Adipose tissue (tissue), 3 donors: ENCODE measurements around the gene TAS2R9. TPM values are rescaled to one million over a fixed set of nuclear protein-coding genes. Genes with fewer than 3 reads are reported as not detected.

Experiments used
- H3K27ac ChIP-seq: one replicate; pipeline ENCODE4 v1.5.1; 2013; ENCODE audit warnings: low read depth, low read length
- WGBS, 3 donors: extraction: QIAGEN DNeasy Blood & Tissue Kit; methylation state at CpG; one replicate each; pipeline ENCODE4 v1.1.7; 2013; 5-methylcytosine and 5-hydroxymethylcytosine counted together
- polyA plus RNA-seq, 3 donors: library from polyadenylated mRNA; stranded (reverse); fragments of 200-250 nt; gene quantifications; one replicate each; pipeline ENCODE4 v1.2.3, GENCODE V29; 2013
- donor health status: healthy with polysubstance abuse.
- donor health status: Bipolar disorder and iron deficiency.
- donor health status: healthy.

The TAS2R9 gene
- polyA plus RNA-seq, 3 donors = 0.90 TPM; not detected in 2

DNA sequence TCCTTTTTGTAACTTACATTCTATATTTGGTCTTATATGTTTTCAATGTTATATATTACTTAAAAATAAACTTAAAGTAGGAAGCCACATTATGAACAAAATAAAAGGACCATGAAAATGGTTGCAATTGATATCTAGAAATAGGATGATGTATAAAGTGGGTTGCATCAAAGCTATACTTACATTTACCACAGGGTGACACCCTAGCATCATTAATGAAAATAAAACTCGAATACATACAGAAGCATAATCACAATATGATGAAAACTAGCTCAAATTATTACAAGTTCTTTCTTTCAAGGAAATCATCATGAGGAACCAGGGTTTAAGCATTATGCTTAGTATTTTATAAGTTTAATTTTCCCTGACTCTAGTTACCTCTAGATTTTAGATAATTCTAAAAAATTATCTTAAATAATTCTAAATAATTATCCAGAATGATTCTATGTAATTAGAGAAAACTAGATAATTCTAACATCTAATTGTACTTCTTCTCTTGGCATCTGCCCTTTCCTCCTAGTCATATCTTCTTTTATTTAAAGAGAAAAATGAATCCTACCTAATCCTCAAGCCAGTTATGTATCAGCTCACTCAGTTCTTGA is 38.7 kb downstream of the TAS2R9 start:
- H3K27ac ChIP-seq = no peak overlapping the region
- WGBS, 3 donors = 0% methylated on average over 1 of the region's 1 CpG

DNA sequence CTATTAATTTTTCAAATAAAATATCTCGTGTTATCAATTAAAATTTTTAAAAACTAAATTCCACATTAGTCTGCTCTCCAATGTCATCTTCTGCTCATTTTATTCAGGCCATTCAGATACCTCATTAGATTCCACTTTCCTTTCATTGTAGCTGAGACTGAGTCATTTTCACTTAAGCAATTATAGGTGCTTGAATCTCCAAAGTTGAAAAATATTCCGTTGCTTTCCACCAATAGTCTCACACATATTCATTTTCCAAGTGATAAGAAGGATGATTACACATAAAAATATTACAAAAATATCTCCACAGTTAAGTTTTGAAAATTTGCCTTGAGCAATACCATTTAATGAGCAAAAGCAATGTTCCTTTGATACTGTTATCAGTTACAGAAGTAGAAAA is 50.3 kb downstream of the TAS2R9 start:
- WGBS, 3 donors = 25 to 43% (median 41%) methylated on average over 2 of the region's 2 CpGs
- no peak overlapping the region for H3K27ac ChIP-seq

Other genes starting within 250 kb of the TAS2R9 start
- 10 to 100 TPM in 2 of 3 donors, 1 to 10 TPM in 1; 6.8 to 18.7 (median 12.3) TPM for gene MAGOHB, start 196.6 kb downstream of the TAS2R9 start, polyA plus RNA-seq
- gene STYK1, start 136.1 kb downstream of the TAS2R9 start, polyA plus RNA-seq = under 1 TPM in 2 of 3 donors, not detected in 1; 0.05 to 0.86 TPM
- gene YBX3, start 86.8 kb downstream of the TAS2R9 start, polyA plus RNA-seq = 100 to 1,000 TPM; 398 to 461 (median 424) TPM
- not detected for gene TAS2R7, start 7.5 kb downstream of the TAS2R9 start, polyA plus RNA-seq
- gene TAS2R8, start 2.9 kb downstream of the TAS2R9 start, polyA plus RNA-seq = not detected
- under 1 TPM in 1 of 3 donors, not detected in 2; 0.07 TPM for gene TAS2R10, start 16.2 kb upstream of the TAS2R9 start, polyA plus RNA-seq
- gene PRR4, start 39.3 kb upstream of the TAS2R9 start, polyA plus RNA-seq = 1 to 10 TPM in 2 of 3 donors, under 1 TPM in 1; 0.59 to 5.5 (median 1.0) TPM
- gene PRH1, start 74.1 kb upstream of the TAS2R9 start, polyA plus RNA-seq = 1 to 10 TPM in 2 of 3 donors, under 1 TPM in 1; 0.79 to 1.3 (median 1.2) TPM
- gene TAS2R13, start 99.4 kb upstream of the TAS2R9 start, polyA plus RNA-seq = not detected
- not detected for gene PRH2, start 119.1 kb upstream of the TAS2R9 start, polyA plus RNA-seq
- gene TAS2R14, start 129.1 kb upstream of the TAS2R9 start, polyA plus RNA-seq = under 1 TPM in 2 of 3 donors, not detected in 1; 0.28 to 0.46 TPM
- under 1 TPM in 2 of 3 donors, not detected in 1; 0.06 to 0.67 TPM for gene TAS2R50, start 176.7 kb upstream of the TAS2R9 start, polyA plus RNA-seq
- gene TAS2R20, start 188.1 kb upstream of the TAS2R9 start, polyA plus RNA-seq = under 1 TPM in 2 of 3 donors, not detected in 1; 0.09 to 0.28 TPM
- under 1 TPM in 1 of 3 donors, not detected in 2; 0.14 TPM for gene TAS2R19, start 212.5 kb upstream of the TAS2R9 start, polyA plus RNA-seq
- gene TAS2R31, start 221.2 kb upstream of the TAS2R9 start, polyA plus RNA-seq = under 1 TPM; 0.06 to 0.67 (median 0.12) TPM